ENCODE data around the gene CCNB3. TPM values are rescaled to one million over a fixed set of nuclear protein-coding genes. Genes with fewer than 3 reads are reported as not detected.

The CCNB3 gene
- total and polyA plus RNA-seq, 9 of the 15 experiments (the other 6 are each of a cell fraction or from before 2014, with no cell fraction given): 0.05 to 0.25 (median 0.08) TPM; not detected in 3

Small RNA genes within 50 kb of the gene (small RNA-seq; reads per million reads assigned to genes)
- not detected for gene PYY3
- not detected for gene RF00019

Other genes starting within 250 kb of the CCNB3 start
- 0.09 and 0.16 TPM in 2 replicates for gene AKAP4, start 3.8 kb upstream of the CCNB3 start, total RNA-seq (2014; rRNA removed)
- gene AKAP4, start 3.8 kb upstream of the CCNB3 start, total RNA-seq (2014; rRNA removed; fragmentation: Illumina TruSeq; extraction: Trizol): 0.16 and 0.18 TPM in 2 replicates
- gene AKAP4, start 3.8 kb upstream of the CCNB3 start, total RNA-seq (2015; rRNA removed; fragmentation: Illumina TruSeq; extraction: Trizol): 0.04 and 0.07 TPM in 2 replicates
- 0.11 and 0.16 TPM in 2 replicates for gene AKAP4, start 3.8 kb upstream of the CCNB3 start, total RNA-seq (2021)
- 0.04 and 0.11 TPM in 2 replicates for gene AKAP4, start 3.8 kb upstream of the CCNB3 start, polyA plus RNA-seq (2011; rRNA removed)
- gene AKAP4, start 3.8 kb upstream of the CCNB3 start, polyA plus RNA-seq (2014; fragmentation: Illumina TruSeq; extraction: Trizol): 0.10 and 0.36 TPM in 2 replicates
- gene AKAP4, start 3.8 kb upstream of the CCNB3 start, polyA plus RNA-seq (2014; fragmentation: Nextera tagmentation; extraction: Ambion mirVana): under 1 TPM; 0.13 to 0.18 TPM
- gene AKAP4, start 3.8 kb upstream of the CCNB3 start, polyA plus RNA-seq (2014; rRNA removed): 0.05 TPM in 1 of 2 replicates, not detected in the other

Data from K562 (cell line).